Measurements from ENCODE around the gene MVB12B. TPM values are rescaled to one million over a fixed set of nuclear protein-coding genes. Genes with fewer than 3 reads are reported as not detected.

Gene MVB12B
- polyA plus RNA-seq, 2 donors: 2.1 to 2.4 TPM

DNA sequence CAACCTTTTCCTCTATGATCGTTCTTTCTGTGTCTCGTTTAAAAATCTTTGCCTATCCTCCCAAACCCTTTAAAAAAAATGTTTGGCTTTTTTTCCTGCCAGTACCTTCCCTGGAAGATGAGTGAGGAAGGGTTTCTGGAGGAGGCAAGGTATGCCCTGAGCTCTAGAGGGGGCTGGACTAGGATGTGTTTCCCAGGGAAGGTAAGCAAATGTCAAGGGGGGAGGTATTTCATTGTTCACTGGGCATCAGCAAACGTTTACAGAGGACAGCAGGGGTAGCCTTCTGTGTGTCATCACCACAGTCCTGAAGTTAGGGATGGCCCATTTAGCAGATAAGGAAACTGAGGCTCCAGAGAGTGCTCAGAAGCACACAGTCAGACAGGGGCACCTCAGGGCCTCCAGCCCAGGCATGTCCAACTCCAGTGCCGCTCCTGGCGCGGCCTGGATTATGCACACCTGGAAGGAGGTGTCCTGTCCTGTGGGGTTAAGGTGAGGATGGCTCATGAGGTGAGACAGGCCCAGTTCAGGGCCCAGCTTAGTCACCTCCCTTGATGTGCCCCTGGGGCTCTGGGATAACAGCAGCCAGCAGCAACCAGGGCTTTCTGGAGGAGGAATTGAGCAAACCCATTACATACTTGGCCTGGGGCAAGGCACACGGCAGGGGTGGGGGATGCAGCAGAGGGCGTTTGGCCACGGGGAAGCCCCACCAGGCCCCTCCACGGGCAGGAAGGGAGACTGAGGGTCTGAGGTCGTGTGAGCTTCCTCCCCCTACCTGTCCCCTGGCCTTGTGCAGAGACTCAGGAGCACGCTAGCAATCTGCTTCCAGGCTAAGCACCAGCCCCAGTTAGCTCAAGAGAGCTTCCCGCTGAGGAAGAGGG is 186.8 kb downstream of the MVB12B start:
- Histone ChIP-seq H3K4me1 (ENCODE audit: control insufficient read depth in 2 of 2, insufficient read depth in 2 of 2, low read length in 1 of 2) (peaks cover 0 to 9% of the 10 kb centered on the region in 2 donors), H3K27me3 (ENCODE audit: control insufficient read depth in 1 of 2, insufficient read depth in 2 of 2, low read length in 2 of 2) (no peaks in the 10 kb centered on the region), H3K9me3 (ENCODE audit: control insufficient read depth in 2 of 2, insufficient read depth in 1 of 2, low read depth in 1 of 2, low read length in 1 of 2) (no peaks in the 10 kb centered on the region), H3K27ac (ENCODE audit: low read depth in 2 of 2, low read length in 1 of 2) (no peak overlapping the region), H3K36me3 (ENCODE audit: control insufficient read depth in 2 of 2, insufficient read depth in 2 of 2, low read length in 1 of 2) (no peaks in the 10 kb centered on the region), H3K4me3 (ENCODE audit: low read depth in 1 of 2, low read length in 2 of 2) (no peak overlapping the region)
- 40 to 43% methylated on average over 13 of the region's 13 CpGs for WGBS, 2 donors

DNA sequence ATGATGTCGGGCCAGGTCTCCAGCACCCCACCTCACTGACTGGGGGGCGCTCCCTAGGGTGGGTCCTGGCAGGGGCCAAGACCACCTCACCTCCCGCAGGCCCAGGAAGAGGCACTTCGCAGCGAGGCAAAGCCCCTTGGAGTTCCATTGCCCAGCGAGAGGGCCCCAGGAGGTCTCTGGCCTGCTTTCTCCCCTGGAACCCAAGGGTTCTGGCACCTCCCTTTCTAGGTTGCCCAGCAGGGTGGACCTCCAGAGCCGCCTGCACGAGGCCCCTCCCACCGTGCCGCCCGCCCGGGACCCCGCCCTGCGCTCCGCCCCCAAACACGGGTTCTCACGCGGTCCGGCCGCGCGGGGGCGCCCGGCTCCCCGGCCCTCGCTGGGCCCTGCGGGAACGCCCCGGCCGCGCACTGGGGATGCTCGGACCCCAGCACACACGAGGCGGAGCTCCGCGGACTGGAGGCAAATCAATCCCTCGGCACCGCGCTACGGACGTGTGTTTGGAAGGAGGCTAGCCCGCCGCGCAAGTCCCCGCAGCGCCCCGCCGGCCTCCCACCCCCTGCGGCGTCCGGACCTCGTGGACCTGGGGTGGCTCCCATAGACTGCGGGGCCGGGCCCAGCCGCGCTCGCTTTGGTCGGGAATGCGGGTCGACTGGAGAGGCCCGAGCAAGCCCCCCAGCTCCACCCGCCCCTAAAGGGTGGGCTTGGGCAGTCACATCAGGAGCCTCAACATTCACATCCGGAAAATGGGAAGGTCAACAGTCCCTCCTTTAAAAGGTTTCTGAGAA is 187.6 kb downstream of the MVB12B start:
- no peaks in the 10 kb centered on the region for H3K36me3 ChIP-seq (ENCODE audit: control insufficient read depth in 2 of 2, insufficient read depth in 2 of 2, low read length in 1 of 2)
- no peaks in the 10 kb centered on the region for H3K27me3 ChIP-seq (ENCODE audit: control insufficient read depth in 1 of 2, insufficient read depth in 2 of 2, low read length in 2 of 2)
- H3K9me3 ChIP-seq (ENCODE audit: control insufficient read depth in 2 of 2, insufficient read depth in 1 of 2, low read depth in 1 of 2, low read length in 1 of 2): no peaks in the 10 kb centered on the region
- H3K4me1 ChIP-seq (ENCODE audit: control insufficient read depth in 2 of 2, insufficient read depth in 2 of 2, low read length in 1 of 2): peaks cover 0 to 9% of the 10 kb centered on the region in 2 donors
- no peak overlapping the region for H3K27ac ChIP-seq (ENCODE audit: low read depth in 2 of 2, low read length in 1 of 2)
- no peak overlapping the region for H3K4me3 ChIP-seq (ENCODE audit: low read depth in 1 of 2, low read length in 2 of 2)
- WGBS, 2 donors: 9 to 12% methylated on average over 58 to 63 of the region's 63 CpGs

DNA sequence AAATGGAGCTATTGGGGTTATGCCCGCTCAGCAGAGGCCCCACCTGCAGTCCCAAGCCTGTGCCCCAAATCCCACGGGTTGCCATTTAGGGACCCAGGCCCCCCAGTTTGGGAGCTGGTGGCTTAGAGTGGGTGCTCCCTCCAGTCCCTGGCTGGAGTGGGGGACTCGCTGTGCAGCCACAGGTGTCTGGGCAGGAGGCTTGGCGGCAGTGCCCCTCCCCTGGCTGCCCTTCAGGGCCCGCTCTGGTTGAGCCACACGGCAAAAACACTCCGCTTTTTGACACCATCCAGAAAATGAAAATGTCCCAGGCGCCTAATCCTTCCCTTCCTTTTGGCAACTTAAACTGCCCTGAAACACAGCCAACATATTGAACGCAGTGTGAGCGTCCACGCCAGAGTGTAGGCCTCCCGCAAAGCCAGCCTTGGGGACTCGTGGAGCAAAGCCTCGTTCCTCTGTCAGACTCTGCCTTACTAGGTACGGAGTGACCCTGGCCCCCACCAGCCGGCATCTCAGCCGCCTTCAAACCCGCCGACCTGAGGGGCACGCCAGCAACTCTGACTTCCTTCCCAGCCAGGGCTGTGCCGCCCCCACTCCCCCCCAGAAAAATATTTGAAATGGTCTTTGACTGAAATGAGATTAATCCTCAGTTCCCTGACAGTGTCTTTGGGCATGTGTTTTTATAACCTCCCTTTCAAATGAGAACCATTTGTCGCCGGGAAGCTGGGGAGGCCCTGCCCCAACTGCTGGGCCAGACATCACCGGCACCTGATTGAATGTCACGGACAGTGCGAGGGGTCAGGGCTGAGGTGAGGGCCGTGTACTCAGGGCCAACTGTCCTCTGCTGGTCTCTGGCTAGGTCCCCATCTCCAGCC is 188.6 kb downstream of the MVB12B start:
- no peak overlapping the region for H3K4me3 ChIP-seq (ENCODE audit: low read depth in 1 of 2, low read length in 2 of 2)
- H3K27ac ChIP-seq (ENCODE audit: low read depth in 2 of 2, low read length in 1 of 2): no peak overlapping the region
- no peaks in the 10 kb centered on the region for H3K36me3 ChIP-seq (ENCODE audit: control insufficient read depth in 2 of 2, insufficient read depth in 2 of 2, low read length in 1 of 2)
- H3K9me3 ChIP-seq (ENCODE audit: control insufficient read depth in 2 of 2, insufficient read depth in 1 of 2, low read depth in 1 of 2, low read length in 1 of 2): no peaks in the 10 kb centered on the region
- H3K4me1 ChIP-seq (ENCODE audit: control insufficient read depth in 2 of 2, insufficient read depth in 2 of 2, low read length in 1 of 2): peaks cover 2 to 9% of the 10 kb centered on the region in 2 donors
- H3K27me3 ChIP-seq (ENCODE audit: control insufficient read depth in 1 of 2, insufficient read depth in 2 of 2, low read length in 2 of 2): no peaks in the 10 kb centered on the region
- 64% methylated on average over 27 of the region's 27 CpGs for WGBS, 2 donors

GRCh38 chr9:126515873-126516505 is 189.4 kb downstream of the MVB12B start:
- Histone ChIP-seq H3K4me1 (ENCODE audit: control insufficient read depth in 2 of 2, insufficient read depth in 2 of 2, low read length in 1 of 2) (peaks cover 2 to 9% of the 10 kb centered on the region in 2 donors), H3K4me3 (ENCODE audit: low read depth in 1 of 2, low read length in 2 of 2) (no peak overlapping the region), H3K36me3 (ENCODE audit: control insufficient read depth in 2 of 2, insufficient read depth in 2 of 2, low read length in 1 of 2) (no peaks in the 10 kb centered on the region), H3K9me3 (ENCODE audit: control insufficient read depth in 2 of 2, insufficient read depth in 1 of 2, low read depth in 1 of 2, low read length in 1 of 2) (no peaks in the 10 kb centered on the region), H3K27me3 (ENCODE audit: control insufficient read depth in 1 of 2, insufficient read depth in 2 of 2, low read length in 2 of 2) (no peaks in the 10 kb centered on the region), H3K27ac (ENCODE audit: low read depth in 2 of 2, low read length in 1 of 2) (no peak overlapping the region)
- WGBS, 2 donors: 63 to 69% methylated on average over 14 of the region's 14 CpGs

DNA sequence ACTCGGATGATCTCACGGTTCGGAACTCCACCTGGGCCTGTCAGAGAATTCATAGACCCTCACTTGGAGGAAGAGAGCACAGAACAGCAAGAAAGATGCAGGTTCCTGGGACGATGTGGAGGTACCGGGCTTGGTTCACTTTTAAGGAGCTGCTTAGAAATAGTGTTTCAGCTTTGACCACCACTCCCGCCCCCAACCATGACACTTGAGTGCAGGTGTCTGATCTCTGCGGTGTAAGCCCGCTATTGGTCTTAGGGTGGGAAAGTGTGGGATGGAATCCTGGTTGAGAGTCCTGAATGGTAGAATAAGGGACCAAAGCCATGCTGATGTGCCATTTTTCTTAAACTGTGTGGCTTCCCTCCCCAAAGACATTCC is 189.9 kb downstream of the MVB12B start:
- Histone ChIP-seq H3K9me3 (ENCODE audit: control insufficient read depth in 2 of 2, insufficient read depth in 1 of 2, low read depth in 1 of 2, low read length in 1 of 2) (no peaks in the 10 kb centered on the region), H3K27ac (ENCODE audit: low read depth in 2 of 2, low read length in 1 of 2) (peak overlapping the region; percentile 56 to 75), H3K4me3 (ENCODE audit: low read depth in 1 of 2, low read length in 2 of 2) (no peak overlapping the region), H3K36me3 (ENCODE audit: control insufficient read depth in 2 of 2, insufficient read depth in 2 of 2, low read length in 1 of 2) (no peaks in the 10 kb centered on the region), H3K27me3 (ENCODE audit: control insufficient read depth in 1 of 2, insufficient read depth in 2 of 2, low read length in 2 of 2) (no peaks in the 10 kb centered on the region), H3K4me1 (ENCODE audit: control insufficient read depth in 2 of 2, insufficient read depth in 2 of 2, low read length in 1 of 2) (peaks cover 2 to 9% of the 10 kb centered on the region in 2 donors)
- 67 to 72% methylated on average over 8 of the region's 8 CpGs for WGBS, 2 donors

GRCh38 chr9:126516936-126517832 is 190.6 kb downstream of the MVB12B start:
- H3K27me3 ChIP-seq (ENCODE audit: control insufficient read depth in 1 of 2, insufficient read depth in 2 of 2, low read length in 2 of 2): no peaks in the 10 kb centered on the region
- H3K4me3 ChIP-seq (ENCODE audit: low read depth in 1 of 2, low read length in 2 of 2): peak overlapping the region; percentile 6 to 23
- H3K27ac ChIP-seq (ENCODE audit: low read depth in 2 of 2, low read length in 1 of 2): peak overlapping the region; percentile 56 to 75
- H3K36me3 ChIP-seq (ENCODE audit: control insufficient read depth in 2 of 2, insufficient read depth in 2 of 2, low read length in 1 of 2): no peaks in the 10 kb centered on the region
- H3K9me3 ChIP-seq (ENCODE audit: control insufficient read depth in 2 of 2, insufficient read depth in 1 of 2, low read depth in 1 of 2, low read length in 1 of 2): no peaks in the 10 kb centered on the region
- peaks cover 2 to 9% of the 10 kb centered on the region in 2 donors for H3K4me1 ChIP-seq (ENCODE audit: control insufficient read depth in 2 of 2, insufficient read depth in 2 of 2, low read length in 1 of 2)
- WGBS, 2 donors: 5 to 7% methylated on average over 32 of the region's 32 CpGs

- no peak overlapping the region for H3K4me3 ChIP-seq (ENCODE audit: low read depth in 1 of 2, low read length in 2 of 2)
- WGBS, 2 donors: 15 to 17% methylated on average over 9 of the region's 9 CpGs
- no peaks in the 10 kb centered on the region for H3K9me3 ChIP-seq (ENCODE audit: control insufficient read depth in 2 of 2, insufficient read depth in 1 of 2, low read depth in 1 of 2, low read length in 1 of 2)
- H3K4me1 ChIP-seq (ENCODE audit: control insufficient read depth in 2 of 2, insufficient read depth in 2 of 2, low read length in 1 of 2): peaks cover 2 to 9% of the 10 kb centered on the region in 2 donors
- H3K27me3 ChIP-seq (ENCODE audit: control insufficient read depth in 1 of 2, insufficient read depth in 2 of 2, low read length in 2 of 2): no peaks in the 10 kb centered on the region
- no peak overlapping the region for H3K27ac ChIP-seq (ENCODE audit: low read depth in 2 of 2, low read length in 1 of 2)
- H3K36me3 ChIP-seq (ENCODE audit: control insufficient read depth in 2 of 2, insufficient read depth in 2 of 2, low read length in 1 of 2): no peaks in the 10 kb centered on the region
Observed at GRCh38 chr9:126517833-126518356, 191.3 kb downstream of the MVB12B start.

DNA sequence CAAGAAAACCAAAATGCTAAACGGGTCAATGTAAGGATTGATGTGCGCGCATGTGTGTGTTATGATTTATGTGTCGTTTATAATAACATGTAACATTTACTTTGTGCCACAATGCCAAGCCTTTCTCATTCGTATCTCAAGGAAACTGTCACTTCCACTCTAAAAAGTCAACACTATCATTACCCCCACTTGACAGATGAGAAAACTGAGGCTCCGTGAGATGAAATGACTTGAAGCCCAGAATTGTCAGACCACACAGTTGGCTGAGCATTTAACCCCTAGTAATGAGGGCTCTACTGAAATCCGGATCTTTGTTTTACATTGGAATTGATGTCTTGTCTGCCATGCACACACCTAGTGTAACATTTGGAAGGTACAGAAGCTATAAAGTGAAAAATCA is 192.1 kb downstream of the MVB12B start:
- Histone ChIP-seq H3K27ac (ENCODE audit: low read depth in 2 of 2, low read length in 1 of 2) (no peak overlapping the region), H3K36me3 (ENCODE audit: control insufficient read depth in 2 of 2, insufficient read depth in 2 of 2, low read length in 1 of 2) (no peaks in the 10 kb centered on the region), H3K27me3 (ENCODE audit: control insufficient read depth in 1 of 2, insufficient read depth in 2 of 2, low read length in 2 of 2) (no peaks in the 10 kb centered on the region), H3K9me3 (ENCODE audit: control insufficient read depth in 2 of 2, insufficient read depth in 1 of 2, low read depth in 1 of 2, low read length in 1 of 2) (no peaks in the 10 kb centered on the region), H3K4me1 (ENCODE audit: control insufficient read depth in 2 of 2, insufficient read depth in 2 of 2, low read length in 1 of 2) (peaks cover 2 to 6% of the 10 kb centered on the region in 2 donors), H3K4me3 (ENCODE audit: low read depth in 1 of 2, low read length in 2 of 2) (no peak overlapping the region)
- WGBS, 2 donors: 80% methylated on average over 7 of the region's 7 CpGs
